Stimulated activated CD4-positive, alpha-beta T cell treated with anti-CD3 and anti-CD28 coated beads, Interleukin-15, amount 100 ng/mL, for 24 hours (primary cell): ENCODE data around the gene TNS1.
"Not testable (repeated sequence)": the region's sequence is repeated elsewhere in the genome, so short reads cannot be mapped to it uniquely, and the experiment has no call there.

Experiments used
- DNase-seq: peaks from one replicate; pipeline ENCODE4 v3.0.0-alpha.2; 2020

TNS1 gene

DNA sequence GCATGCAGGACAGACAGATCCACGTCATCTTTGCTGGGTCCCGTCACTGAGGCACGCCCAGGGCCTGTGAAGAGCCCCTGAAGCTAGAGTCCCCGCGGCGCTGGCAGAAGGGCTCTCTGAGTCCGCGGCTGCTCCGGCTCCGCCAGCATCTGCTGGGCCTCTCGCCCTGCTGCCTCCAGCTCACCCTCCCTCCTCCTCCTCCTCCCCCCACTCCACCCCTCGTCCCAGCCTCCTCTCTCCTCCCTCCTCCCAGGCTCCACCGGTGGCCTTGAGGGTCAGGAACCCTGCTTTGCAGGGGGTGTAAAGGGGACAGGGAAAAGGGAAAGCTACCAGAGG lies at the start of gene TNS1:
TSS of gene TNS1 (minus strand) at position 151 of the 336 bp plus-strand sequence. CDS start at position 28, 123 bp downstream.
- no peak for DNase-seq

- DNase-seq: no peak
These were observed 49.1 kb upstream of the TNS1 start for GRCh38 chr2:218051903-218052302.

- no peak for DNase-seq
These were observed 44.9 kb upstream of the TNS1 start for GRCh38 chr2:218047536-218048225.

- no peak for DNase-seq
These were observed 43.4 kb upstream of the TNS1 start for GRCh38 chr2:218046238-218046637.

- DNase-seq: not testable (repeated sequence)
These were observed 41.8 kb upstream of the TNS1 start for GRCh38 chr2:218044599-218044998.

DNA sequence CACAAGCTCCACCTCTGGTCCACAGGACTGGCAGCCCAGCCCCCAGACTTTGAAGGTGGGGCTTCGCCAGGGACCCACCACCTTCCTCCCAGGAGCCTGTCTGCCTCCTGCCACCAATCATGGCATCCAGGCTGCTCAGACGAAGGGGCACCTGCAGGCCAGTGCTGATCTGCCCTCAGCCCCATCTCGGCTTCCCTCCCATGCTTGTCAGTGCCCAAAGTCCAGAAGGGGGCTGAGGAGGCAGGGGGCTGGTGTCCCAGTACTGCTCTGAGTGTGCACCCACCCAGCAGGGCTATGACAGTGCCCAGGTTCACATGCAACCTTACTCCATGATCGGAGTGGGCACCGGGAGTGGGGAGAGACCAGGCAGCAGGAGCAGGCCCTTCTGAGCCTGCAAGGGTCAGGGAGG lies 40.9 kb upstream of the TNS1 start:
- DNase-seq: no peak

GRCh38 chr2:218043100-218043499 lies 40.3 kb upstream of the TNS1 start:
- DNase-seq: no peak

DNA sequence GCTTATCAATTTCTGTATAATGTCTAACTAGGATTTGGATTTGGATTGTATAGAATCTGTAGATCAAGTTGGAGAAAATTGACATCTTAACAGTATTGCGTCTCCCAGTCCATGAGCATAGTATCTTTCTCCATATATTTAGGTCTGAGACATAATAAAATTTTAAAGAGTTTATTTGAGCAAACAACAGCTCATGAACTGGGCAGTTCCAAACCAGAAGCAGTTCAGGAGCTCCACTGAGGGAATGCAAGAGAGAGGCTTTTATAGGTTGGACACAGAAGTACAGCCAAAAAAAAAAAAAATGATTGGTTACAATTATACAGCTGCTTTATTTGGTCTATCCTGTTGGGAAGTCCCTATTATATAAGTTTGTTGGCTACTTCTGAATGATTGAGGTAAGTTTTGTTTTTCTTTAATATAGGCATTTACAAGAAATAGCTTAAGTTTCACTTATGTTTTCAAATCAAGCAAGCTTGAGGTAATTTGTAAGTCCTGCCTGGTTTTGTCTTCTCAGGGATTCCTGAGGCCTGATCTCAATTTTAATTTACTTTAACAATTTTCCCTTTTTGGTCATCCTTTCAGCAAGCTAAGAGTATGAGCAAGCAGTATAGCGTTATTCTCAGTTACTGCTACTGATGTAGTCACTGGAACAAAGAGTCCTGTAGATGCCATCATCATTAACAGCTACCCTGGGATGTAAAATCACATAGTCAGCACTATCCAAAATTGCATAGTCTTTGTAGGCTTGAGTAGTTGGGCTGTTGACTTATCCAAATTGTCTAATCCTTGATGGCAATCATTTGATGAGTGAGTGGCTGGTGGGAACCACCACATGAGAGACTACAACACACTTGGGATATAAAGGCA lies 38.7 kb upstream of the TNS1 start:
- DNase-seq: no peak

- DNase-seq: no peak
These were observed 38.1 kb upstream of the TNS1 start for GRCh38 chr2:218040883-218041282.

- DNase-seq: no peak
These were observed 36.4 kb upstream of the TNS1 start for GRCh38 chr2:218039171-218039570.

DNA sequence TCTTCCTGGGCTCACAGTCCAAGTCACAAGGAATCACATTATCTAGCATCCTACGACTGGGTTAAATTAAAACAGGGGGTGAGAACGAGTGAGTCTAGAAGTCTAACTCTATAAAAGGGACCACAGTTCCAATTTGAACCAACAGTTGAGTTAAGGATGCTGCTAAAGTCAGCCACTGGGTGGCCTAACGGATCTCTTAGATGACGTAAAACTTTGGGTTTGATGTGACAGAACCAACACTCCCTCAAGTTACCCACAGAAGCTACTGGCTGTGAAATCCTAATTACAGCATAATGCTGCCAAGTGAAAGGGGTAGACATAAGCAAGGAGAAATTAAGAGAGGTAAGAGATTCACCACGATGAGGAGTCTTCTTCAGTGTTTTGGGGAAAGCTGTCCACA lies 33.6 kb upstream of the TNS1 start:
- DNase-seq: no peak

GRCh38 chr2:218035463-218036100 lies 32.8 kb upstream of the TNS1 start:
- DNase-seq: no peak

GRCh38 chr2:218034497-218035213 lies 31.9 kb upstream of the TNS1 start:
- DNase-seq: peak; percentile 74

DNA sequence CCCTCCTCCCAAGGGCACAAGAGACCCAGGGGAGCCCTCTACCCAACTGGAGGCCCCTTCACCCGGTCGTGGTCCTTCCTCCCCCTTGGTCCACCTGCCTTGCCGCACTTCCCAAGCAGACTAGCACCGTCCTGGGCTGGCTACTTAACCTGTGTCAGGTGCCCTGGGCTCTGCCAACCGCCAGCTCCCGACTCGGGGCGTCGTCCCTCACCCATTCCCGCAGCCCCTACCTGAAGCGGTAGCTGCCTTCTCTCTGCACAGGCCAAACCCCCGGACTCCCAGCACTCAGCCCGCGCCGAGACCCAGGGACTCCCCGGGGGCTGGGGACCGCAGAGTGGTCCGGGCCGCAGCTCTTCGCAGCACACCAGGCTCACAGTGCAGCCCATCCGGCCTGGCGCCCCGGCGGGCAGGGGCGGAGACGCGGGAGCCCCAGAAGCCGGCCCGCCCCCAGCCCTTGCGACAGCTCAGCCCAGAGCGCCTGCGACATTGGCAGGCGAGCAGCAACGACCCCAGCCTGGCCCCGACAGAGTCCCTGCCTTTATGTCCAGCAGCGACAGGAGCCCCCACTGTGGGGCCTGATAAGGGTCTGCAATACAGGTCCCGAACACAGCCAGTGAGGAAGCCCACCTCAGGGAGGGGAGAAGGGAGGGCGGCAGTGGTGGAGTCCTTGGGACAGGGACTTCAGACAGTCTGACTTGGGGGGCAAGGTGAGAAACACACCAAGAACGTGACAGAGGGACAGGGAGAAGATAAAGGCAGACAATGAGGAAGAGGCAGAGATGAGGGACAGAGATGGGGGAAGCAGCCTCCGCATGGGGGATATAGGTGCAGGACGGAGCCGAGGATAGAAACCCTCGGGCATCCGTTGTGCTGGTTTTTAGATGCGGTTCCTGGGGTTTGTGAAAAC lies 31.0 kb upstream of the TNS1 start:
- no peak for DNase-seq

- no peak for DNase-seq
These were observed 30.4 kb upstream of the TNS1 start for GRCh38 chr2:218033208-218033589.

DNA sequence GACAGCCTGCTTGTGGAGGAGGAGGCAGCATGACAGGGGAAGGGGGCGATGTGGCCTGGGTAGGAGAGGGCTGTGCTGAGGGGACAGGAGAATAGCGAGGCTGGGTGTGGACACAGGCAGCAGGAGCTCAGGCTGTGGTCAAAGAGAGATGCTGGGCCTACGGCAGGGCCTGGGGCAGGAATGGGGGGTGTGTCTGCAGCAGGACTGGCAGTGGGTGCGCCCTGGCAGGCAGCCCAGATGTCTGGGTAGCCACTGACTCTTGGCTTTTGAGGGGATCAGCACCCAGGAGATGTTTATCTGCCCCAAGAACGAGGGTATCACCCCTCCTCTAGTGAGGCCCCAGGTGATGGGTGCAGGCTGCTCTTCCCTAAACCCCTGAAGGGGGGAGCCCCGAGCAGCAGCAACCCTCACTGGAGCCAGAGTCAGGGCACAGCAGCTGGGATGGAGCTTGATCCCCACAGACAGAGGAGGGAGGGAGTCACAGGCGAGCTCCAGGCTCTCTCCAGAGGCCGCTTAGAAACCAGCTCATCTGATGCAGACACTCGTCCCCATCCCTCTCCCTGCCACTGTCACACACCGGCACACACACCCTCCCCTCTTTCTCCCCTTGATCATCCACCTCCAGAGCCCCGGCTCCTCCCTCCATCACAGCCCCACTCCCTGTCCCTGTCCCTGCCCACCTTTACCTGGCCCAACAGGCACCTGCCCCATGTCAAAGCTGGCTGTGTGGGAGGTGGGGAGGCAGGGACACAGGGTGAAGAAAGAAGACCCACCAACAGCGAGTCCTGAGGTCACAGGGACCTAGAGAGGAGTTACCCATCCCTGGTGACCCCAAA lies 29.8 kb upstream of the TNS1 start:
- DNase-seq: no peak

DNA sequence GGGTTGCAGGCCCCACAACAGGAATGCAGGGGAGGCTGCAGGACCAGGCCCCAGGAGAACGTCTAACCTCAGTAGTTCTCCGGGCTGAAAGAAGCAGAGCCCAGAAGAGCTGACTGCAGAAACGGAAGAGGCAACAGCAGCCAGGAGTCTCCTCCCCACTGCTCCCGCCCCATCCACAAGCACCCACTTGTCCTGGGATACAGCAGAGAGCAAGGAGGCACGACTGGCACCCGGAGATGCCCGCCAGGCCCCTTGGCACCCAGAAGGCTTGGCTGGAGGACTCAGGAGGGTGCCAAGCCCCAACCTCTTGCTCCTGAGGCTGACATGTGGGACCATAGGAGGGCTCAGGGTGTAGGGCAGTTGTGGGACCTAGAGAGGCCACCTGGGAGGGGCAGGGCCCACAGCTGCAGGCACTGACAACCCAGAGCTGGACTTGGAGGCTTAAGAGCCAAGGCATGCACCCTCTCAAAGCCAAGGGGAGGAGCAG lies 29.0 kb upstream of the TNS1 start:
- no peak for DNase-seq

GRCh38 chr2:218031261-218031660 lies 28.5 kb upstream of the TNS1 start:
- no peak for DNase-seq

- DNase-seq: no peak
These were observed 27.8 kb upstream of the TNS1 start for GRCh38 chr2:218030409-218031195.
